LNCAP (cell line): ENCODE data around the gene RELT.

Experiments
- TF ChIP-seq, protein P1 (sequence below): fragments of 450-650 bp; IDR thresholded peaks from 2 replicates; pipeline ENCODE4 v1.5.1; 2017; ENCODE audit warnings: mild to moderate bottlenecking

RELT gene

DNA sequence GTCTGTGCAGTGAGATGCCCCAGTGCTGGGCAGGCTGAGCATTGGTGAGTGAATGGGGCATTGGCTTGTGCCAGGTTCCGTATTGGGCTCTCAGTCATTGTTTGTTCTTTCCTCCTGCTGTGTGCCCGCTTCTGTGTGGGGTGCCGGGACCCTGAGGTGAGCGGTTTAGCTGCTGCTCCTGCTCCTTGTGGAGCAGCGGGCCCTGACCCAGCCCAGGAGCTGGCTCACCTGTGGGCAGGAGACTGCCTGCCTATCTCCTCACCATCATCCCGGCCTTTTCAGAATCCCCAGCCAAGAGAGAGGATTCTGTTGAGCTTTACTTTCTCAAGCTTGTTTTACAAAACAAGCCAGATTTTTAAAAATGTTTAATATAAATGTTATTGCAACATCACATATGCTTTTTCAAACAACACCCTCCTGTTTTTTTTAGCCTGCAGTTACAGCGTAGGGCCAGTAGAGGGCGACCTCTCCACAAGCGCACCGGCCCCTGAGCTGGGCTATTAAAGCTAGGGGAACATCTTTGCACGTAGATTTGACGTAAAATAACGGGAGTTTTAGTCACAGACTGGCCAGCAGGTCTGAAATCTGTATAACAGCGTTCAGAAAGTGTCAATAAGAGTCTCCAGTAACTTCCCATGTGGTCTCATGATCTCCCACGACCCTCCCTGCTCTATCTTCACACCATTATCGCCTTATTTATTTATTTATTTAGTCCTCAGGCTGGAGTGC lies 25.1 kb upstream of the RELT start:
- TF ChIP-seq, protein P1, sequence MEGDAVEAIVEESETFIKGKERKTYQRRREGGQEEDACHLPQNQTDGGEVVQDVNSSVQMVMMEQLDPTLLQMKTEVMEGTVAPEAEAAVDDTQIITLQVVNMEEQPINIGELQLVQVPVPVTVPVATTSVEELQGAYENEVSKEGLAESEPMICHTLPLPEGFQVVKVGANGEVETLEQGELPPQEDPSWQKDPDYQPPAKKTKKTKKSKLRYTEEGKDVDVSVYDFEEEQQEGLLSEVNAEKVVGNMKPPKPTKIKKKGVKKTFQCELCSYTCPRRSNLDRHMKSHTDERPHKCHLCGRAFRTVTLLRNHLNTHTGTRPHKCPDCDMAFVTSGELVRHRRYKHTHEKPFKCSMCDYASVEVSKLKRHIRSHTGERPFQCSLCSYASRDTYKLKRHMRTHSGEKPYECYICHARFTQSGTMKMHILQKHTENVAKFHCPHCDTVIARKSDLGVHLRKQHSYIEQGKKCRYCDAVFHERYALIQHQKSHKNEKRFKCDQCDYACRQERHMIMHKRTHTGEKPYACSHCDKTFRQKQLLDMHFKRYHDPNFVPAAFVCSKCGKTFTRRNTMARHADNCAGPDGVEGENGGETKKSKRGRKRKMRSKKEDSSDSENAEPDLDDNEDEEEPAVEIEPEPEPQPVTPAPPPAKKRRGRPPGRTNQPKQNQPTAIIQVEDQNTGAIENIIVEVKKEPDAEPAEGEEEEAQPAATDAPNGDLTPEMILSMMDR, result peak; percentile 100

DNA sequence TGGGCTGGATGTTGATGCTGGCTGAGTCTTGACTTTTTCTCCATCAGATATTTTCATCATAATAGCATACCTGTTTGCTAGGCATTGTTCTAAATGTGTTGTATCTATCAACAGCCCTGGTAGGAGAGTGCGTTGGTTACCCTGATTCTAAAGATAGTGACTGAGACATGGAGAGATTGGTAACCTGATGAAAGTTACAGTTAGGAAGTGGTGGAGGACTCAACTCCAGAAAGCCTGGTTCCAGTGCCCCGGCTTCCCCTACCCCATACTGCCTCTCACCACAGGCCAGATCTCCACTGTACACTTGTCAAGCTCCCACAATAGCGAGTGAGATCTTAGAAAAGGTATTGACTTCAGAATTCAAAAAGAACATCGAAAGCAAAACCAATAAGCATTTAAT lies 22.8 kb upstream of the RELT start:
- TF ChIP-seq, protein P1, result no peak

DNA sequence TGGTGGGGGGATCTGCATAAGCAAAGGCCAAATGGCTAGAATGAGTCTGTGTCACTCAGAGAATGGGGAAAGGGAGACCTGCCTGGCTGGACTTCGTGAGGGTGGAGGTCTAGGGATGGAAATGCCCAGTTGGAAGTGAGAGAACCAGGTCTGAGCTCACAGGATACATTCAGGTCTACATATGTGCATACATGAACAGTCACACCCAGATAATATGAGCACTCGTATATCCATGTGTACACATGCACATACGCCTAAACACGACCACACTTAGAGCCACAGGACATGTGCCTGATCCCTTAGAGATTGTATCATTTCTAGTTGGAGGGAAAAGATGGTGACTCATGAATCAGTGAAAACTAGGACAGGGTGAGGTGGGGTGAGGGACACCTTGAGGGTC lies 21.1 kb upstream of the RELT start:
- TF ChIP-seq, protein P1, result no peak

DNA sequence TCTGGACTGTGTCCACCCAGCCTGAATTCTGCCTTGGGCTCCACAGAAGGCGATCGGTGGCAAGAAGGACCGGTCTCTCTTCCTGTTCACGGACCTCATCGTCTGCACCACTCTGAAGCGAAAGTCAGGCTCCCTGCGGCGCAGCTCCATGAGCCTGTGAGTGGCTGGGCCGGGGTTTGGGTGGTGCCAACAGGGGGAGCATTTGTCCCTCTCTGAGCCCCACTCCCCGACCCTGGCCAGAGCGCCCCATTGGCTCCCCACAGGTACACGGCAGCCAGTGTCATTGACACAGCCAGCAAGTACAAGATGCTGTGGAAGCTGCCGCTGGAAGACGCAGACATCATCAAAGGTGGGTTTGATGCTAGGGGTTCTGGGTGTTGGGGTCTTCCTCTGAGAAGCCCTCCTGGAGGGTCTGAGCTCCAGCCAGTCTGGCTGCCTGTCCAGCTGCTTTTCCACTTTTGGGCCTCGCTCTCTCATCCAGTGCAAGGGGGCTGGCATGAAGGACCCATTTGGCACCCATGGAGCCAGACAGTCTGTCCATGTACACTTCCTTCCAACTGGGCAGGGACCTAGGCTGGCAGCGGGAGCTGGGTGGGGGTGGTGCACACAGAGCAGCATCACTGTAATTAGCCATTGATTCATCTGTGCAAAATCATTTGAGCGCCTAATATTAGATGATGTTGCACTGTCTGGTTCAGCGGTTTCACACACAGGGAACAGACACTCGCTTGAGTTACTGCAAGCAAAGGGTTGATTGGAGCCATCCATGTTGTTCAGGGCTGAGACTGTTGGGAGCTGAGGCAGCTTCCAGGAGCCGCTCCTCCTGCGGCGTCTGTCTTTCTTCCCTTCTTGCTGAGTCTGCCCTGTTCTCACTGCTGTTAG lies 19.0 kb upstream of the RELT start:
- TF ChIP-seq, protein P1, result no peak

DNA sequence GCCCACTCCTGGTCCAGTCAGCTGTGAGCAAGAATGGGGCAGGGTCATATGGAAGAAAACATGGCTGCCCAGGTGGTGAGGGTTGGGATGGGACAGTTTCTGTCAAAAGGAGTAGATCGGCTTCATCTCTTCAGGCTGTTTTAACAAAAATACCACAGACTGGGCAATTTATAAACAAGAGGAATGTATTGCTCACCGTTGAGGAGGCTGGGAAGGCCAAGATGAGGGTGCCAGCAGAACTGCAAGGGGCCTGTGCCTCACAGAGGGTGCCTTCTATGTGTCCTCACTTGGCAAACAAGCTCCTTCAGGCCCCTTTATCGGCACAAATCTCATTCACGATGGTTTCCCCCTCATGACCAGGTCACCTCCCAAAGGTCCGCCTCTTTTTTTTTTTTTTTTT lies 18.1 kb upstream of the RELT start:
- TF ChIP-seq, protein P1, result no peak

DNA sequence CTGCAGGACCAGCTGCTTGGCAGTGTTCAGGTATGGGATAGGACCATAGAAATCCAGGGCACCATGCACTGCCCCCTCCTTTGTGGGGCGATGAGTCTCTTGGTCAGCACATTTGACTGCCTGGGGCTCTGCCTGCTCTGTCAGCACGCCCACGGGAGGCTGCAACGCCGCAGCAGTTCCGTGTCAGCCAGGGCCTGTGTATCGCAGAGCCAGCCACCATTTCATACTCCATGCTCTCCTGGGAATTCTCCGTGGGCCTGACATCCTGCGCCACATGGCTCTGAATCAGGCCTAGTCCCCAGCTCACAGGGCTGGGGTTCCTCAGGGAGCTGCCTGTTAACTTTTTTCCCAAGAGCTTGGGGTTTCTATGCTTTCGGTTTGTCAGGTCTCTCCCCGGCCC lies 16.9 kb upstream of the RELT start:
- TF ChIP-seq, protein P1, result no peak

DNA sequence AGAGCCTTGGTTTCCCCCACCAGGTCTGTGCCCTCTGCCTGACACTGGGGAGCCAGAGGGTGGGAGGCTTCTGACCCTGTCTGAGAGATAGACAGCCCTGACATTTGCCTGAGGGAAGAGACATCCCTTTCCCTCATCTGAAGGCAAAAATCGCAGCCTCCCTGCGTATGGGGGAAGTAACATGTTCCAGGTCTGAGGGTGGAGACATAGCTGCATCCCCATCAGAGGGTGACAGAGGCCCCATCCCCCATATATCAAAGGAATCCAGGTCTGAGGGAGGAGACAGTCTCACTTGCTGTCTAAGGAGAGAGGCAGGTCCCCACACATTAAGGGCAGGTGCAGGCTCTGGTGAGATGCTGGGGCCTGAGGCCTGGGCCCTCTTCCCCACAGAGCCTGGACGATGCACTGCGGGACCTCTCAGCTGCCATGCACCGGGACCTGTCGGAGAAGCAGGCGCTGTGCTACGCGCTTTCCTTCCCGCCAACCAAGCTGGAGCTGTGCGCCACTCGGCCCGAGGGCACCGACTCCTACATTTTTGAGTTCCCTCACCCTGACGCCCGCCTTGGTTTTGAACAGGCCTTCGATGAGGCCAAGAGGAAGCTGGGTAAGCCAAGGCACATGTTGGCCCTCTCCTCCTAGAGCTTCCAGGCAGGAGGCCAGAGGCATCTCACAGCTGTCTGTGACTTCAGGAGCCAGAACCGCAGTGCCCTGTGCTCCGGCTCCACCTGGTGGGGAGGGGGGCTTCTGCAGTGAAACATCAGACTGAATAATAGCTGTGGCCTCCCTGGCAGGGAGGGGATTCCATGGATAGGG lies 16.1 kb upstream of the RELT start:
- TF ChIP-seq, protein P1, result peak; percentile 46
